ENCODE data around the gene CMIP.

Gene CMIP

DNA sequence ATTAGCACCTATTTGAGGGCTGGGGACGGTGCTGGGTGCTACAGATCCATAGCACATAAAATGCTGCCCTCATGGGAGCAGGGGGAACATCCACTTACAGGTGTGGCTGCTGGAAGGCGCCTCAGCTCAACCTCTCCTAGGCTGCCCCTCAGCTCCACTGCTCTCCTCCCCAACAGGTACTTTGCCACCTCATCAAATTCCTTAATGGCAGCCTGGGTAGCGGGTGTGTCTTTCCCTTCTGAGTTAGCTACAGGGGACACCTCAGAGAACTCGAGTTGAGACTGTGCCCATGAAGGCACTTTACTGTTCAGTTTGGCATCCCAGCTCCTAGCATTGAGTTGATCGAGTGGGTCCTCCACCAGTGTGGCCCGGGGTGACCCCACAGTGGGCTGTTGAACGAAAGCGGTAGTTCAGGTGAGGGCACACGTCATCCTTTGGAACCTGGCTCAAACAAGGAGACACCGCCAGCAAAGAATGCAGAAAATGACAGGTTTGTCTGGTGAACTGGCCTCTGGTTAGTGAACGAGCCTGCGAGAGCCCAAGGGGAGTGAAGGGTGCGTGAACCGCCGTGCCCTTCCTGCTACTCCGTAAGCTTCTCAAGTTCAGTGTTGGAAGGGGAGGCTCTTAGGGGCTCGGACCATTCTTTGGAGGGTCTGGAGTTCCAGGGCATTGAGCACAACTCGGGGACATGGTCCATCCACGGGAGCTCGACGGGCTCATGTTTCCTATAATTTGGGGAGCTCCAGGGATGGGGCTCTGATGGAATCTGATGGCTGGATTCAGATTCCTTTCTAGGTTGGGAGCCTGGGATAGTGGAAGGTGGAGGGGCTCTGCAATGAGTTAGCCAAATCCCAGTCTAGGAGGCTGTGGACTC is 3.5 kb upstream of the CMIP start:
- in situ Hi-C loops (cut with HindIII; ENCODE audit: low sequenced_read_pairs), result no loop called here
- no peak for DNase-seq (ENCODE audit: low read depth, low spot score)
- TF ChIP-seq, protein P1, sequence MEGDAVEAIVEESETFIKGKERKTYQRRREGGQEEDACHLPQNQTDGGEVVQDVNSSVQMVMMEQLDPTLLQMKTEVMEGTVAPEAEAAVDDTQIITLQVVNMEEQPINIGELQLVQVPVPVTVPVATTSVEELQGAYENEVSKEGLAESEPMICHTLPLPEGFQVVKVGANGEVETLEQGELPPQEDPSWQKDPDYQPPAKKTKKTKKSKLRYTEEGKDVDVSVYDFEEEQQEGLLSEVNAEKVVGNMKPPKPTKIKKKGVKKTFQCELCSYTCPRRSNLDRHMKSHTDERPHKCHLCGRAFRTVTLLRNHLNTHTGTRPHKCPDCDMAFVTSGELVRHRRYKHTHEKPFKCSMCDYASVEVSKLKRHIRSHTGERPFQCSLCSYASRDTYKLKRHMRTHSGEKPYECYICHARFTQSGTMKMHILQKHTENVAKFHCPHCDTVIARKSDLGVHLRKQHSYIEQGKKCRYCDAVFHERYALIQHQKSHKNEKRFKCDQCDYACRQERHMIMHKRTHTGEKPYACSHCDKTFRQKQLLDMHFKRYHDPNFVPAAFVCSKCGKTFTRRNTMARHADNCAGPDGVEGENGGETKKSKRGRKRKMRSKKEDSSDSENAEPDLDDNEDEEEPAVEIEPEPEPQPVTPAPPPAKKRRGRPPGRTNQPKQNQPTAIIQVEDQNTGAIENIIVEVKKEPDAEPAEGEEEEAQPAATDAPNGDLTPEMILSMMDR (IDR thresholded peaks at IDR 0.05; ENCODE audit: low read depth, low read length), result no peak
- H3K4me3 ChIP-seq (ENCODE audit: low read depth, low read length), result no peak overlapping the region

DNA sequence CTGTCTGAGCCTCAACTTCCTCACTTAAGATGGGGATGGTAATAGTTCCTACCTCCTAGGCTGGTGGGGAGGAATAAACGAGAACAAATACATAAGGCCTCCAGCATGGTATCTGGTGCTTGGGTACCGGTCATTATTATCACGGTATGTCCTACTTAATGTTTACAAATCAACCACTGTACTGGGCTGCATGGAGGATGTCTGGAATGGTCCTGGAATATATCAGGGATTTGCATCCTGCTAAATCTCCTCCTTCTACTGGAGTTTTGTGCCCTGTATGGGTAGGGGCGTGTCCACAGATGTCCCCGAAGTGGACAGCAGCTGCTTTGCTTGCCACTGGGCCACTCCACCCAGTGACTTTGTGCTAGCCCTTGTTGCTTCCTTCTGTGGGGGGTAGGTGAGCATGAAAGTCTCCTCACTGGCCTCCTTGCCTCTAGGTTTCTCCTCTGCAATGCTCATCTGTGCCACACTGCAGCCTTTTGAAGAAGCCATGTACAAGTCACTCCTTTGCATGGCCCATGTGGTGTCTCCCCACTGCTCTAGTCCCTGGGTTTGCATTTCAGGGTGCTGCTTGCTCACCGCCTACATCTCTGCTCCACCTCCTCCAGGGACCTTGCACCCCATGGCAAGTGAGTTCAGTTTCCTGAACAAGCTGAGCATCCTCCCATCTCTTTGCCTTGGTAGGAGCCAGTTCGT is 2.2 kb upstream of the CMIP start:
- H3K4me3 ChIP-seq (ENCODE audit: low read depth, low read length), result no peak overlapping the region
- in situ Hi-C loops (cut with HindIII; ENCODE audit: low sequenced_read_pairs), result no loop called here
- DNase-seq (ENCODE audit: low read depth, low spot score), result no peak
- TF ChIP-seq, protein P1 (IDR thresholded peaks at IDR 0.05; ENCODE audit: low read depth, low read length), result no peak

DNA sequence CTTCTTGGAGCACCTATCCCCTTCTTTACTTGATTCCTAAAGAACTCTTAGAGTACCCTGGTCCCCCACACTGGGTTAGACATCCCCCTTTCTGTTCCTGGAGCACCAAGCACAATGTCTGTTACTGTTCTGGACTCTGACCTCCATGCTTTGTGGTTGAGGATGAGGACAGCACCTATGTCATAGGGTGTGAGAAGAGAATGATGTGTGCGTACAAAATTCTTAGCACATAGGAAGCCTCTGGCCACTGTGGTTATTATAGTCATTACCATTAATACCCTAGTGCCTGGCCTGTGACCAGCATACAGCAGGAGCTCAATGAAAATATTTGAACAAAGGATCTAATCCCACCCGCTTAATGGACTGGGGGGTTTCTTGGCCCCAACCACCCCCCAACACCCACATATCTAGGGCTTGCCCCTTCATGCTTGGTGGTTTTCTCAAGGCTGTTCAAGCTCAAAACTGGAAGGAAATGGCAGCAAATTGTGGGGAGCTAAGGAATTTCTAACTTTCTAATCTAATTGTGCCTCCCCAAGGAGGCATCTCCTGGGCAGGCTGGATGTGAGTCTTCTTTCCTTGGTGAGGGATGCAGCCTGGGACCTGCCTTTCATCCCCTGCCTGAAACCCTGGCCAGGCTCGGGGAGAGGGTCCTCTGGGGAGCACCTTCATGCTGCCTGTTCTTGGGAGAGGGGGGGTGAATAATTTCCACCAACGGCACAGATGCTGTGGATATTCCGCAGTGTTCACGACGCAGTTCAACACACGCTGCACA is 1.5 kb upstream of the CMIP start:
- in situ Hi-C loops (cut with HindIII; ENCODE audit: low sequenced_read_pairs), result no loop called here
- H3K4me3 ChIP-seq (ENCODE audit: low read depth, low read length), result no peak overlapping the region
- DNase-seq (ENCODE audit: low read depth, low spot score), result peak; percentile 29
- TF ChIP-seq, protein P1 (IDR thresholded peaks at IDR 0.05; ENCODE audit: low read depth, low read length), result no peak

GRCh38 chr16:81443688-81444447 is 740 bp upstream of the CMIP start:
- TF ChIP-seq, protein P1 (IDR thresholded peaks at IDR 0.05; ENCODE audit: low read depth, low read length), result no peak
- in situ Hi-C loops (cut with HindIII; ENCODE audit: low sequenced_read_pairs), result no loop called here
- no peak for DNase-seq (ENCODE audit: low read depth, low spot score)
- H3K4me3 ChIP-seq (ENCODE audit: low read depth, low read length), result peak overlapping the region; percentile 51

DNA sequence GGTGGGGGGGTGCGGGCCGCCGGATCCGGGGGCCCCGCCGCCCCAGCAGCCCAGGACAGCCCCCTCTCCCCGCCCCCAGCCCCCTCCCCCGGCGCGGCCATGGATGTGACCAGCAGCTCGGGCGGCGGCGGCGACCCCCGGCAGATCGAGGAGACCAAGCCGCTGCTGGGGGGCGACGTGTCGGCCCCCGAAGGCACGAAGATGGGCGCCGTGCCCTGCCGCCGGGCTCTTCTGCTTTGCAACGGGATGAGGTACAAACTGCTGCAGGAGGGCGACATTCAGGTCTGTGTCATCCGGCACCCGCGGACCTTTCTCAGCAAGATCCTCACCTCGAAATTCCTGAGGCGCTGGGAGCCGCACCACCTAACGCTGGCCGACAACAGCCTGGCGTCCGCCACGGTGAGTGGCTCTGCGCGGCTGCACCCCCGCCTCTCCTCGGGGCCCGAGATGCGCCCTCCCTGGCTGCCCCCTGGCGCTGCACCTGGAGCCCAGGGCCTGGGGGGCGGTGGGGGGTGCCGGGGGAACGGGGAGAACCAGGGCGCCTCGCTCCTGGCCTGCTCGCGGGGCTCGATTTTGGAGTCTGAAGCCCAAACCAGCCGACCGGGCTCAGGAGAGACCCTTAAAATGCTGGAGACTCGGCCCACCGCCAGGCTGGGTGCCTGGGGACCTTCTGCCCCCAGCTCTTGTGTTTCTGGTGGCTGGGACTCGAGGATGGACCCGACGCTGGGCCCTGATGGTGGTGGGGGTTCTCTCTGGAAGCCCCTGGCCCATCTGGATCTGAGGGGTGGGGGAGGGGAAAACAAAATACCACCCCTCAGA is 744 bp downstream of the CMIP start:
- peak overlapping the region; percentile 75 for H3K4me3 ChIP-seq (ENCODE audit: low read depth, low read length)
- TF ChIP-seq, protein P1 (IDR thresholded peaks at IDR 0.05; ENCODE audit: low read depth, low read length), result peak; percentile 20
- in situ Hi-C loops (cut with HindIII; ENCODE audit: low sequenced_read_pairs), result no loop called here
- DNase-seq (ENCODE audit: low read depth, low spot score), result peak; percentile 35
